GM20000 (cell line): Measurements from ENCODE around the gene PRR12.

Experiments
- DNase-seq: peaks from one replicate; pipeline ENCODE4 v3.0.0; 2012; ENCODE audit warnings: low spot score
- TF ChIP-seq, protein P1 (sequence below): IDR thresholded peaks from 2 replicates; pipeline ENCODE4 v1.5.1; 2012; ENCODE audit warnings: mild to moderate bottlenecking, control low read depth; ENCODE audit errors: extremely low read depth, missing control alignments

Gene PRR12

DNA sequence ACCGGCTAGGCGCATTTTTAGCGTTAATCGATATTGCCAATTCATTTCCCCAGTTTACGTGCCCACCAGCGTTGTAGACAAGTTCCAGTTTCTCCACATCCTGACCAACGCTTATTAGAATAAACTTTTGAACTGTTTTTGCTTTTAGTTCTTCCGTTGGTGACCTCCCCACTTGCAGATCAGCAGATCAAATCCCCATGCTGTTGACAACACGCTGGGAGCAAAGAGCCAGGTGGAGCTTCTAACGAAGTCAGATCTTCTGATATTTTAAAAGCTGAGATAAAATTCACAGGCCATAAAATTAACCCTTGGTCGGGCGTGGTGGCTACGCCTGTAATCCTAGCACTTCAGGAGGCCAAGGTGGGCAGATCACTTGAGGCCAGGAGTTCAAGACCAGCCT, 41.9 kb upstream of the PRR12 start:
- TF ChIP-seq, protein P1, sequence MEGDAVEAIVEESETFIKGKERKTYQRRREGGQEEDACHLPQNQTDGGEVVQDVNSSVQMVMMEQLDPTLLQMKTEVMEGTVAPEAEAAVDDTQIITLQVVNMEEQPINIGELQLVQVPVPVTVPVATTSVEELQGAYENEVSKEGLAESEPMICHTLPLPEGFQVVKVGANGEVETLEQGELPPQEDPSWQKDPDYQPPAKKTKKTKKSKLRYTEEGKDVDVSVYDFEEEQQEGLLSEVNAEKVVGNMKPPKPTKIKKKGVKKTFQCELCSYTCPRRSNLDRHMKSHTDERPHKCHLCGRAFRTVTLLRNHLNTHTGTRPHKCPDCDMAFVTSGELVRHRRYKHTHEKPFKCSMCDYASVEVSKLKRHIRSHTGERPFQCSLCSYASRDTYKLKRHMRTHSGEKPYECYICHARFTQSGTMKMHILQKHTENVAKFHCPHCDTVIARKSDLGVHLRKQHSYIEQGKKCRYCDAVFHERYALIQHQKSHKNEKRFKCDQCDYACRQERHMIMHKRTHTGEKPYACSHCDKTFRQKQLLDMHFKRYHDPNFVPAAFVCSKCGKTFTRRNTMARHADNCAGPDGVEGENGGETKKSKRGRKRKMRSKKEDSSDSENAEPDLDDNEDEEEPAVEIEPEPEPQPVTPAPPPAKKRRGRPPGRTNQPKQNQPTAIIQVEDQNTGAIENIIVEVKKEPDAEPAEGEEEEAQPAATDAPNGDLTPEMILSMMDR, result no peak
- DNase-seq, result no peak

DNA sequence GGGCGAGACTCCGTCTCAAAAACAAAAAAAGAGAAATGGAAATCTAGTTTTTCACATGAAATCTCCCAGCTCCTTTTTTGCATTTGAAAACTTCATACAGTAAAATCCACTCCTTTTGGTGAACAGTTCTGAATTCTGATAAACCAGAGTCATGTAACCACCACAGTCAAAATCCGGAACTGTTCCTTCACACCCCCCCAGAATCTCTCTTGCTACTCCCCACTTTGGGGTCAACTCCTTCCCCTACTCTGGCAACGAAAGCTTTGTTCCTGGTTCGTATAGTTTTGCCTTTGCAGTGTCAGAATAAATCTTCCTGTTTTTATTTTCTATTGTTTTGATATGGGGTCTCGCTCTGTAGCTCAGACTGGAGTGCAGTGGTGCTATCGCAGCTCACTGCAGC, 39.5 kb upstream of the PRR12 start:
- TF ChIP-seq, protein P1, result no peak
- DNase-seq, result no peak

DNA sequence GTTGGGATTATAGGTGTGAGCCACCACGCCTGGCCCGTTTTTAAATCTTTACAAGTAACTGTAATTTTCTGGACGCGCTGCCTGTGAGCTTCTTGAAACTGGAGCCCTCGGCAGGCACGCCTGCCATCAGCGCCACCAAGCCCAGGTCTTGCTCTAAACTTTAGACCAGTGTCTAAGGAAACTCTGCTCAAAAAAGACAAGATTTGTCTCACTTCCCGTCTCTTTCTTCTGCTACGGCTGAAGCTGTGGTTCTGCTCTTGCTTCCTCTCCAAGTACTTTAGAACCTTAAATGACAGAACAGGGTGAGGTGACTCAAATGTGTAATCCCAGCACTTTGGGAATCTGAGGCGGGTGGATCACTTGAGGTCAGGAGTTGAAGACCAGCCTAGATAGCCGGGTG, 38.2 kb upstream of the PRR12 start:
- TF ChIP-seq, protein P1, result no peak
- no peak for DNase-seq

DNA sequence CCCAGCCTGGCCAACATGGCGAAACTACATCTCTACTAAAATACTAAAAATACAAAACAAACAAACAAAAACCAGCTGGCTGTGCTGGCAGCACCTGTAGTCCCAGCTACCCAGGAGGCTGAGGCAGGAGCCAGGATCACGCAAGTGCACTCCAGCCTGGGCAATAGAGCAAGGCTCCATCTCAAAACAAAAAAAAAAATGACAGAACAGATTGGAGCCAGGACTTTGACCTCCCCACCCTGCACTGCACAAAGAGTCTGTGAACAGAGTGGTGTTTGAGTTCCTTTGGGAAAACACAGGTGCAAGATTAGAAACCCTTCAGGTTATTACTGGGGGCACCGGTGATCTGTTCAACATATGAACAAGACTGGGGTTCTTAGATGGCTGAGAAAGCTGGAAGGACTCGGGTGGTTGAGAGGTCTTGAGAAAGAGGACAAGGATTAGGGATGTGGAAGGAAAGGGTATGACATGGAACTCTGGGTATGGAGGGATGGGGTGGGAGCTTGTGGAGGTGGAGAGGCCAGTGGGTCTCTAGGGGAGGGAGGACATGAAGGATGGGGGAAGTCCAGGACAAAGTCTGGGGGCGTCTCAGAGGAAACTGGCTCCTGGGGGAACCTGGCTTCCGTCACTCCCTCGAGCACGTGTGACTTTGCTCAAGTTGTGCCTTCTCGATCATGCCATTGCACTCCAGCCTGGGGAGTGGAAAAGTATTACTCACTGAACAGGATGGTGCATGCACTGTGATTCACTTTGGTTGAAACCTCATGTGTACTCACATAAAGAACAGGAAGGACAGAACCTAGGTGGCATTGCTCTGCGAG, 37.3 kb upstream of the PRR12 start:
- no peak for DNase-seq

DNA sequence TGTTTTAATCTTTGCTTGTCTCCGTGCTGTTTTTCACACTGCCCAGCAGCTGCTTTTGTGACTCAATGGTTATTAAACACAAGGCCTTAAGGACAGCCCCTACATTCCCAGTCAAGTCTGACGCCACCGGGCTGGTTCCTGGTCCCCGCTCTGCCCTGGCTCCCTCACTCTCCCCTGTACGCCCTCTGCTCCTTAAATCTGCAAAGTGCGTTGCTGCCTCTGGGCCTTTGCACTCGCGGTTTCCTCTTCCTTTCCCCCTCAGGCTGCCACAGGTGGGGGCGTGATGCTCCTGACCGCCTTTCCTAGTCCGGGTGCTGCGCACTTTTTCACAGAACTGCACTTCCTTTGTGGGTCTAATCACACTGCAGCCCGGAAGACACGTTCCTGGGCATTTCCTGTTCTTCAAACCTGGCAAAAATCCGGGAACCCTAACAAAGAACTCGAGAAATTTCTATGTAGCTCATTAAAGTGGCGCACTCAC, 36.2 kb upstream of the PRR12 start:
- no peak for DNase-seq
- TF ChIP-seq, protein P1, result no peak

More for the DNA sequence above, 37.3 kb upstream of the PRR12 start:
- TF ChIP-seq, protein P1, result no peak

DNA sequence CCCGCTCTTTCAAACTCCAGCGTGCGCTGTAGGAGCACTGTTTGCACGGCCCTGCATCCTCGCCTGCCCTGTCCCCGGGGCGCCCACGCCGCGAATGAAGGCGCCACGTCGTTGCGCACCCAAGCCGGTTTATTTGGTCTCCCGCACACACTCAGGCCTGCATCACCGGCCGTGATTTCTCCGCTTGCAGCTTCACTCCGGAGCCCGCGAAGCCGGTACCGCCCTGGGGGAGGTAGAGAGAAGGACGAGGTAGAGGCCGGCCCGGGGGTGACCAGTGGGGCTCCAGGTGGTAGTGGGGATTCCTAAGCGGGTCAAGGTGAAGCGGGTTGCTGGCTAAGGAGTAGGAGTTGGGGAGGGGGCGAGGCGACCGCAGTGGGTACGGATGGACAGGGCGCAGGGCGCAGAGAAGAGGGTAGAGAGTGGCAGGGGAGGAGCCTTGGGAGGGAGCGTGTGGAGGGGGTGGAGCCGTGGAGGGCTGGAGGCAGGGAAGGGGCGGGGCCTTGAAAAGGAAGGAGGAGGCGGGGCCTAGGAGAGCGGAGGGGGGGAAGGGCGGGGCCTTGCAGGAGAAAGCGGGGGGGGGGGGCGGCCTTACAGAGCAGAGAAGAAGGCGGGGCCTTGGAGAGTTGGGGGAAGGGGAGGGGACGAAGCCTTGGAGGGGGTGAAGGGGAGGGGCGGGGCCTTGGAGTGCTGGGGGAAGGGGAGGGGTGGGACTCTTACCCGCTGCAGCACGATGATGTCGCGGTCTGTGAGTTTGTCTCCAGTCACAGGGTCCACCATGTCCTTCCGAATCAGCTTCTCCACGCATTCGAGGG, 35.2 kb upstream of the PRR12 start:
- DNase-seq, result no peak
- TF ChIP-seq, protein P1, result no peak
